ENCODE results near the gene SIVA1. TPM values are rescaled to one million over a fixed set of nuclear protein-coding genes. Genes with fewer than 3 reads are reported as not detected.

Gene SIVA1
- total and polyA plus RNA-seq, 2 of the 8 experiments (the other 6 are each of a cell fraction or from before 2014, with no cell fraction given): 123 to 589 TPM

DNA sequence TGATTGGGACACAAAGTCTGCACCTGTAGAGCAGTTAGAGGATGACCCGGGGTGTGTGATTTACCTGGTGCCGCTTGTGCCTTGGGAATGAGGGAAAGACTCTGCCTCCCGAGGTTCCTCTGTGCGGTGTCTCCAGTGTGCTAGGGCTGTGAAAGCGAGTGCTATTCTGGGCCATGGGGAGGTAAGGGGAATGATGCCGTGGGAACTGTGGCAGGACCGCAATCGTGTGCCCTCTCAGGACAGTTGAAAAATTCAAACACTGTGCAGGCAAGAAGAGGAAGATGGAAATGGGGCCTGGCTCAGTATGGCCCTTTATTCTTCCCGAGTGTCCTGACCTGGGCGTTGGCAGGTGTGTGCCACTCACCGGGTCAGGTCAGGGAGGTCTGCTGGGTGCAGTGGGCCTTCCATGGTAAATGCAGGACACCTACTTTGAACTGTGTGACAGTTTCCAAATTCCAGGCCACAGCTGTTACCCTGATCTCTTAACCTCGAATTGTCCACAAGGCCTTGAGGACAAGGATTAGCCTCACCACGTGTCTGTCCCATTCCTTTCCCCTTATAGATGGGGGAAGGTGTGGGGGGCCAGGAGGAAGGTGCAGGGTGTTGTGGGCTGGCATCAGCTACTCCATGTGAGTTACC, 1.4 kb downstream of the SIVA1 start:
- peak overlapping the region in 2 of 4 experiments; percentile 47 to 93; a peak in 4 of 7 replicates for H3K9ac ChIP-seq (replicated peaks in 1 of 4; ENCODE audit: extremely low read depth in 1 of 4, low read depth in 3 of 4, low read length in 3 of 4)
- H3K27ac ChIP-seq (ENCODE audit: low read depth, low read length): no peak overlapping the region
- H2BK120ac ChIP-seq (replicated peaks; ENCODE audit: low read depth, low read length): no peak overlapping the region
- DNase-seq (ENCODE audit: low read depth in 1 of 2, low spot score in 2 of 2): no peak
- H2BK15ac ChIP-seq (ENCODE audit: low read length): no peak overlapping the region
- H3K79me2 ChIP-seq (ENCODE audit: control insufficient read depth in 1 of 2, insufficient read depth in 2 of 2, low read length in 2 of 2): peaks cover 10 to 51% of the 10 kb centered on the region in 2 experiments; a peak in 3 of 4 replicates
- peak overlapping the region; percentile 86 to 97 (median 94); a peak in 7 of 8 replicates for H3K4me3 ChIP-seq (ENCODE audit: extremely low read depth in 1 of 4, insufficient read depth in 2 of 4, low read depth in 3 of 4, low read length in 4 of 4)
- H4K5ac ChIP-seq (ENCODE audit: insufficient read length, low read depth, low read length): no peak overlapping the region
- H2AK5ac ChIP-seq (ENCODE audit: low read depth, low read length): no peak overlapping the region
- no peak overlapping the region for H2BK12ac ChIP-seq (ENCODE audit: low read depth, low read length)
- H3K4me2 ChIP-seq (ENCODE audit: insufficient read depth in 1 of 2, low read depth in 2 of 2, low read length in 2 of 2): peak overlapping the region; percentile 73 to 87
- no peak overlapping the region for H4K91ac ChIP-seq (replicated peaks; ENCODE audit: insufficient read length, low read length)
- H4K20me1 ChIP-seq (replicated peaks in 1 of 2; ENCODE audit: control insufficient read depth in 1 of 2, insufficient read depth in 2 of 2, low read length in 2 of 2): peaks cover 23 to 50% of the 10 kb centered on the region in 2 experiments
- H3K23ac ChIP-seq (ENCODE audit: insufficient read length): no peak overlapping the region
- no peak overlapping the region for H3K4ac ChIP-seq (replicated peaks; ENCODE audit: insufficient read length, low read depth, low read length)
- 85% methylated on average over 13 of the region's 13 CpGs; no CpG with 5 or more reads in 1 of the 2 experiments for WGBS, 2 experiments (ENCODE audit: extremely low coverage in 1 of 2, insufficient coverage in 1 of 2, insufficient read length in 1 of 2, insufficient replicate concordance in 2 of 2, low coverage in 1 of 2, low lambda C conversion rate in 2 of 2, missing lambda C conversion rate in 1 of 2)
- peaks cover 0 to 9% (median 5%) of the 10 kb centered on the region in 4 experiments; a peak in 6 of 7 replicates for H3K4me1 ChIP-seq (replicated peaks in 1 of 4; ENCODE audit: control insufficient read depth in 3 of 4, insufficient read depth in 4 of 4, low read length in 3 of 4)
- H2BK5ac ChIP-seq (ENCODE audit: low read depth, low read length): no peak overlapping the region
- H3K23me2 ChIP-seq (ENCODE audit: low read depth, low read length): peaks cover 5% of the 10 kb centered on the region; the same call in 1 of the 2 replicates
- no peak for FAIRE-seq
- peaks cover 8 to 35% (median 21%) of the 10 kb centered on the region in 4 experiments; a peak in 7 of 8 replicates for H3K36me3 ChIP-seq (ENCODE audit: control insufficient read depth in 2 of 4, insufficient read depth in 4 of 4, low read length in 3 of 4)
- CTCF ChIA-PET (ENCODE audit: partially characterized antibody): interaction anchor here (0.6 to 2.6 kb wide), 8 partner anchors 12 to 117 kb away, joined by 3 to 10 read pairs (median 4); partner anchors contain the start of gene ADSS1
- no peak overlapping the region for H3K18ac ChIP-seq (ENCODE audit: extremely low read depth, low read length)
- no peak overlapping the region; the same call in 1 of the 2 replicates for H4K8ac ChIP-seq (ENCODE audit: extremely low read depth, insufficient read depth, low read length)
- peaks cover 10 to 25% of the 10 kb centered on the region in 2 experiments for H3K9me3 ChIP-seq (ENCODE audit: insufficient read depth in 2 of 2, low read depth in 1 of 2, low read length in 1 of 2)
- POLR2A ChIA-PET (ENCODE audit: partially characterized antibody): interaction anchor here (0.8 to 2.9 kb wide), 10 partner anchors 9 to 141 kb away, joined by 3 to 21 read pairs (median 4); partner anchors contain the start of gene ZBTB42
- no peak overlapping the region for H3K14ac ChIP-seq (ENCODE audit: insufficient read length)
- no peaks in the 10 kb centered on the region for H3K27me3 ChIP-seq (replicated peaks in 1 of 4; ENCODE audit: control insufficient read depth in 3 of 4, extremely low read depth in 1 of 4, insufficient read depth in 3 of 4, low read length in 3 of 4)
- no peak overlapping the region for H2BK20ac ChIP-seq (ENCODE audit: low read length)
- H2AFZ ChIP-seq (ENCODE audit: low read length): no peak overlapping the region
- peaks cover 27% of the 10 kb centered on the region for H3K79me1 ChIP-seq (ENCODE audit: low read depth, low read length)
- no peak overlapping the region for H3K56ac ChIP-seq (replicated peaks; ENCODE audit: insufficient read length, low read depth, low read length)
- TF ChIP-seq ZNF274 (IDR thresholded peaks at IDR 0.05; ENCODE audit: borderline replicate concordance, extremely low read depth, low read length): no peak
- TF ChIP-seq RNF2 (IDR thresholded peaks at IDR 0.05; ENCODE audit: borderline replicate concordance, low read depth, low read length, missing control alignments, poor library complexity, severe bottlenecking): no peak
- TF ChIP-seq JUND (IDR thresholded peaks at IDR 0.05; ENCODE audit: low read length): no peak
- no peak for TF ChIP-seq RAD21 (IDR thresholded peaks at IDR 0.05 in 1 of 2, conservative IDR thresholded peaks at IDR 0.05 in 1 of 2; ENCODE audit: low read depth in 2 of 2, low read length in 2 of 2)
- TF ChIP-seq POLR2A (IDR thresholded peaks at IDR 0.05; ENCODE audit: control extremely low read depth in 1 of 2, low read depth in 2 of 2, low read length in 2 of 2): no peak
- no peak for TF ChIP-seq SIRT6 (IDR thresholded peaks at IDR 0.05; ENCODE audit: low read length)
- no peak for TF ChIP-seq KDM1A (IDR thresholded peaks at IDR 0.05; ENCODE audit: borderline replicate concordance, low read length)
- TF ChIP-seq CBX5 (IDR thresholded peaks at IDR 0.05; ENCODE audit: low read depth, low read length): no peak
- TF ChIP-seq NANOG (IDR thresholded peaks at IDR 0.05; ENCODE audit: insufficient read depth, low read depth, low read length, poor library complexity, severe bottlenecking): no peak
- no peak for TF ChIP-seq CHD1 (IDR thresholded peaks at IDR 0.05; ENCODE audit: low read depth, low read length)
- no peak for TF ChIP-seq MAFK (IDR thresholded peaks at IDR 0.05; ENCODE audit: low read depth, low read length)
- no peak for TF ChIP-seq EGR1 (IDR thresholded peaks at IDR 0.05; ENCODE audit: borderline replicate concordance, low read depth, low read length)
